Urinary bladder (tissue), 4 donors: ENCODE results near the gene SIX1. TPM values are rescaled to one million over a fixed set of nuclear protein-coding genes. Genes with fewer than 3 reads are reported as not detected.

Experiments
- DNase-seq: peaks from one replicate; pipeline ENCODE4 v3.0.0-alpha.2; 2015; ENCODE audit errors: extremely low spot score
- H3K27ac ChIP-seq: one replicate; pipeline ENCODE4 v1.5.1; 2013; ENCODE audit warnings: low read depth, mild to moderate bottlenecking, moderate library complexity
- H3K36me3 ChIP-seq: one replicate; pipeline ENCODE4 v1.6.1; 2013; ENCODE audit warnings: mild to moderate bottlenecking, moderate library complexity; ENCODE audit not compliant: insufficient read depth
- H3K4me1 ChIP-seq: one replicate; pipeline ENCODE4 v1.6.1; 2013; ENCODE audit warnings: mild to moderate bottlenecking, moderate library complexity; ENCODE audit not compliant: insufficient read depth
- H3K4me3 ChIP-seq: one replicate; pipeline ENCODE4 v1.5.1; 2013; ENCODE audit warnings: low read depth, low read length
- WGBS: extraction: QIAGEN DNeasy Blood & Tissue Kit; methylation state at CpG from one replicate; pipeline ENCODE4 v1.1.7; 2013; 5-methylcytosine and 5-hydroxymethylcytosine counted together
- polyA plus RNA-seq: library from polyadenylated mRNA; stranded (reverse); fragments of 200-250 nt; gene quantifications from one replicate; pipeline ENCODE4 v1.2.3, GENCODE V29; 2013
- total RNA-seq: library from RNA; depleted of rRNA; stranded (reverse); fragments of >200 nt; gene quantifications from one replicate; pipeline ENCODE4 v1.2.3, GENCODE V29; 2014
- donor health status: healthy with polysubstance abuse.
- donor health status: healthy.

Gene SIX1
- 6.2 TPM for total RNA-seq
- polyA plus RNA-seq = 0.52 TPM

GRCh38 chr14:60648934-60649874 is at the start of gene SIX1:
Gene SIX1 (minus strand): TSS chr14:60649477. CDS start chr14:60649189, 288 bp downstream.
- H3K4me1 ChIP-seq = no peaks in the 10 kb centered on the region
- WGBS = under 1% methylated on average over 79 of the region's 79 CpGs
- no peak within 1 kb of the TSS for H3K27ac ChIP-seq
- H3K36me3 ChIP-seq = no peaks in the 10 kb centered on the region
- peak within 1 kb of the TSS; percentile 57 for H3K4me3 ChIP-seq
- DNase-seq = no peak

DNA sequence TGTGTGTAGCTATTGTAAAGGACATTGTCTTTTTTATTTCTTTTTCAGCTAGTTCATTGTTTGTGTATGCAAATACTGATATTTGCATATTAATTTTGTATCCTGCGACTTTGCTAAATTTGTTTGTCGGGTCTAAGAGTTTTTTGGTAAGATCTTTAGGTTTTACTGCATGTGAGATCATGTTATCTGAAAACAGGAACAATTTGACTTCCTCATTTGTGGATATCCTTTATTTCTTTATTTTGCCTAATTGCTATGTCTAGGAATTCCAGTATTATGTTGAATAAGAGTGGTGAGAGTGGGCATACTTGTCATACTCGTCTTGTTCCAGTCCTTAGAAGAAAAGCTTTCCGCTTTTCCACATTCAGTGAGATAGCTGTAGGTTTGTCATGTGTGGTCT is 46.0 kb upstream of the SIX1 start:
- H3K4me3 ChIP-seq = no peak overlapping the region
- H3K36me3 ChIP-seq = no peaks in the 10 kb centered on the region
- no peak for DNase-seq
- H3K4me1 ChIP-seq = no peaks in the 10 kb centered on the region
- 81% methylated on average over 4 of the region's 4 CpGs for WGBS
- no peak overlapping the region for H3K27ac ChIP-seq

GRCh38 chr14:60691383-60692113 is 42.3 kb upstream of the SIX1 start:
- Histone ChIP-seq H3K4me1 (no peaks in the 10 kb centered on the region), H3K36me3 (no peaks in the 10 kb centered on the region), H3K27ac (no peak overlapping the region), H3K4me3 (no peak overlapping the region)
- DNase-seq = no peak
- 78% methylated on average over 3 of the region's 3 CpGs for WGBS

- Histone ChIP-seq H3K4me3 (no peak overlapping the region), H3K36me3 (no peaks in the 10 kb centered on the region), H3K4me1 (no peaks in the 10 kb centered on the region), H3K27ac (no peak overlapping the region)
- DNase-seq = no peak
These were observed 37.6 kb upstream of the SIX1 start for GRCh38 chr14:60686865-60687264.

DNA sequence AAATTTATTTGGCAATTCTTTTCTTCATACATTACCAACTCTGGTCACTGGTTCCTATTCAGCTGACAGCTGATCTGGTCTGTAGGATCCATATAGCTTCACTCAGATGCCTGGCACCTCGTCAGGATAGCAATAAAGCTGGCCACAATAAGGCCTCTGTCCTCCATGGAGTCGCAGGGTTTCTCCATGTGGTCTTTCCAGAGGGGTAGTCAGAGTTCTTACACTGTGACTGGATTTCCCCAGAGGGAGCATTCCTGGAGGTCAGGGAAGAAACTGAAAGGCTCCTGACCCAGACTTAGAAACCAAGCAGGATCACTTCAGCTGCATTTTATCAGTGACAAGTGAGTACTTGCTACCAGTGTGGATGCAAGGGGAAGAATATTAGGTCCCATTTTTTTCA is 34.9 kb upstream of the SIX1 start:
- Histone ChIP-seq H3K4me1 (no peaks in the 10 kb centered on the region), H3K27ac (no peak overlapping the region), H3K36me3 (no peaks in the 10 kb centered on the region), H3K4me3 (no peak overlapping the region)
- DNase-seq = no peak
- 52% methylated on average over 2 of the region's 2 CpGs for WGBS

DNA sequence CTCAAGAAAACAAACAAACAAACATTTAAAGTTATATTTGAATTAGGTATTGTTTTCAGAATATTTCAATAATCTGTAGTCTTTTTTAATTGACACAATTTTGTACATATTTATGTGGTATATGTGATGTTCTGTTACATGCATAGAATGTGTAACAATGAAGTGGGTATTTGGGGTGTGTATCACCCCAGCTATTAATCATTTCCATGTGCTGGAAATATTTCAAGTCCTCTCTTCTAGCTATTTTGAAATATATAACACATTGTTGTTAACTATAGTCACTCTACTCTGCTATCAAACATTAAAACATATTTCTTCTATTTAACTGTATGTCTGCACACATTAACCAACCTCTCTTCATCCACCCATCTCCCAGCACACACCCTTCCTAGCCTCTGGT is 32.0 kb upstream of the SIX1 start:
- Histone ChIP-seq H3K27ac (no peak overlapping the region), H3K36me3 (no peaks in the 10 kb centered on the region), H3K4me3 (no peak overlapping the region), H3K4me1 (no peaks in the 10 kb centered on the region)
- no peak for DNase-seq

- no peak overlapping the region for H3K4me3 ChIP-seq
These were observed 31.2 kb upstream of the SIX1 start for GRCh38 chr14:60680511-60680910.

DNA sequence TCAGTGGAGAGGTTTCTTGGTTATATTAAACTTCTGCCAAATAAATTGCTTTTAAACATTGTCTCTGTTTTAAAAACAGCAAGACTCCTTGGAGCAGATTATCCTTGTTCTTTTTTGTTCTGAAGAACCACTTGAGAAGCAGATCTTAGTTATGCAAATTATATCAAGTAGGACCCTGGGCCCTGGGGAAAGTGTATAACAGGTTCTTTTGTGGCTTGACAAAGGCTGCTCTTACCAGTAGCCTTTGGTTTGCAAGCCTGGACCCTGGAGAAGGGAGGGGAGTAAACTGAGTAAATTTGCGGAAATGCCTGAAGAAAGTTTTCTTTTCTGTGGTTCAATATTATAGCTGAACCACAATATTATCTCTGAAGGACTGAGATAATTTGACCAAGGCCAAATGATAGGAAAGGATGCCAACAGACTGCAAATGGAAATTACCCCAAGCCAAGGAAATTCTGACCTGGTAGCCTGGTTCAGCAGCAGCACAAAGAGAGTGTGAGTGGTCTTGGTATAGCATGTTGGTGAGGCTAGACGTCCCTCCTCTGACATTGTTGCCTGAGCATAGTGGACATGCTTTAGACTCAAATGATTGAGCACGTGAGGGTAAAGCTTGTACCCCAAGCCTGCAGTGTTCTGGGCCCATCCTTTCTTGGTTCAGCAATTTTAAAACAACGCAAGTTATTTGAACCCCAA is 30.4 kb upstream of the SIX1 start:
- H3K4me3 ChIP-seq = no peak overlapping the region
- no peaks in the 10 kb centered on the region for H3K36me3 ChIP-seq
- no peak overlapping the region for H3K27ac ChIP-seq
- H3K4me1 ChIP-seq = no peaks in the 10 kb centered on the region
- DNase-seq = no peak
- 77% methylated on average over 4 of the region's 4 CpGs for WGBS

More at GRCh38 chr14:60680511-60680910, 31.2 kb upstream of the SIX1 start:
- no peak overlapping the region for H3K27ac ChIP-seq
- 87% methylated on average over 3 of the region's 3 CpGs for WGBS
- no peaks in the 10 kb centered on the region for H3K36me3 ChIP-seq
- no peaks in the 10 kb centered on the region for H3K4me1 ChIP-seq
- no peak for DNase-seq

GRCh38 chr14:60677701-60678100 is 28.4 kb upstream of the SIX1 start:
- no peak for DNase-seq
- Histone ChIP-seq H3K36me3 (no peaks in the 10 kb centered on the region), H3K4me1 (no peaks in the 10 kb centered on the region), H3K27ac (no peak overlapping the region), H3K4me3 (no peak overlapping the region)

DNA sequence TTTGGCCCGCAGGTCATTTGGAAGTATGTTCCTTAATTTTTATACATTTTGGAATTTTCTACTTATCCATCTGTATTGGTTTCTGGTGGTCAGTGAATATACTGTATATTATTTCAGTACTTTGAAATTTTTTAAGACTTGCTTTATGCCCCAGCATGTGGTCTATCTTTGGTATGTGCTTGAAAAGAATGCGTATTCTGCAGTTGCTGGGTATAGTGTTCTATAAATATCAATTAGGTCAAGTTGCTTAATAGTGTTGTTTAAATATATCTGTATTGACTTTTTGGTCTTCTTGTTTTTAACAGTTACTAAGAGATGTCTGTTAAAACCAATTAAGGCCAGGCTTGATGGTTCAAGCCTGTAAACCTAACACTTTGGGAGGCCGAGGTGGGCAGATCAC is 21.7 kb upstream of the SIX1 start:
- DNase-seq = no peak
- H3K36me3 ChIP-seq = no peaks in the 10 kb centered on the region
- no peak overlapping the region for H3K27ac ChIP-seq
- 87% methylated on average over 3 of the region's 3 CpGs for WGBS
- H3K4me1 ChIP-seq = no peaks in the 10 kb centered on the region
- H3K4me3 ChIP-seq = no peak overlapping the region

- no peak for DNase-seq
- H3K27ac ChIP-seq = no peak overlapping the region
- 84% methylated on average over 5 of the region's 5 CpGs for WGBS
- H3K4me3 ChIP-seq = no peak overlapping the region
- no peaks in the 10 kb centered on the region for H3K36me3 ChIP-seq
- no peaks in the 10 kb centered on the region for H3K4me1 ChIP-seq
These were observed 19.3 kb upstream of the SIX1 start for GRCh38 chr14:60668431-60669112.

DNA sequence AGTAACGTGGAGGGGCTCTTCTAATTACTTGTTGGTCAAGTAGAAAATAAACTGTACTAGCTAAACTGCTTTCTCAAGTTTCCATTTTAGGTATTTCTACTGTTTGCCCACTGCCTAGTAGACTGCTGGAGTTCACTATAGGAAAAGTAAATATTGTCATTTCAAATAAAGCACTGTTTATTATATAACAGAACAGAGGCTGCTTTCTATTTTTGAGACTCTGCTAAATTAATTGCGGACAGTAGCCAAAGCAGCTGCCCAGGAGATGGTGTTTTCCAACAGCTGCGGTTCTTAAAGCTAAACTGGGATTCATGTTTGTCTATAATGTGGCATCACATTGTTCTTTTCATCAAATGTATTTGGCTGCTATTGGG is 15.9 kb upstream of the SIX1 start:
- Histone ChIP-seq H3K36me3 (no peaks in the 10 kb centered on the region), H3K4me1 (no peaks in the 10 kb centered on the region), H3K27ac (no peak overlapping the region), H3K4me3 (no peak overlapping the region)
- WGBS = 49% methylated on average over 3 of the region's 3 CpGs
- no peak for DNase-seq

DNA sequence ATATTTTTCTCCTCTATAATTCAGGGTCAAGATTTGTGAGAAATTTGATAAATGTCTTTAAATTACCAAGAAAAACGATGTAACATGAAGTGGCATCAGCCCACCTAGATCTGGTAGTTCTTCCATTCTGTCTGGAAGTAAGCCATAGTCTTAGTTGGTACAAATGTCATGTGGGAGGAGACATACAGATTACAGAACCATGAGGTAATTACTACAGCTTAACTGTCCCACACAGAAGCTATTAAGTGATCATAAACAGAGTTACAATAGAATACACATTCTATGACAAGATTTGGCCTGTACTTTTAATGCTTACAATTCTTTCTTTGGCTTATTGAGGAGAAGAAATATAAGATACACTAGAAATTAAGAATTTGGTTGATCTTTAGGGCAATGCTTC is 13.7 kb upstream of the SIX1 start:
- Histone ChIP-seq H3K4me3 (no peak overlapping the region), H3K36me3 (no peaks in the 10 kb centered on the region), H3K4me1 (no peaks in the 10 kb centered on the region), H3K27ac (no peak overlapping the region)
- 87% methylated on average over 1 of the region's 1 CpG for WGBS
- no peak for DNase-seq
